Retinal pigment epithelial cell (primary cell): ENCODE results near the gene LIN7A.

Experiments used
- DNase-seq: peaks from one replicate; pipeline ENCODE4 v3.0.0-alpha.2; 2010; ENCODE audit warnings: low read depth
- H3K4me3 ChIP-seq: 2 replicates; pipeline ENCODE4 v1.5.1; 2011; ENCODE audit warnings: mild to moderate bottlenecking, low read length, control low read depth, moderate library complexity
- TF ChIP-seq, protein P1 (sequence below): conservative IDR thresholded peaks from 2 replicates; pipeline ENCODE4 v1.5.1; 2011; ENCODE audit warnings: low read depth, low read length, control low read depth, inconsistent platforms

Gene LIN7A, protein sequence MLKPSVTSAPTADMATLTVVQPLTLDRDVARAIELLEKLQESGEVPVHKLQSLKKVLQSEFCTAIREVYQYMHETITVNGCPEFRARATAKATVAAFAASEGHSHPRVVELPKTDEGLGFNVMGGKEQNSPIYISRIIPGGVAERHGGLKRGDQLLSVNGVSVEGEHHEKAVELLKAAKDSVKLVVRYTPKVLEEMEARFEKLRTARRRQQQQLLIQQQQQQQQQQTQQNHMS

DNA sequence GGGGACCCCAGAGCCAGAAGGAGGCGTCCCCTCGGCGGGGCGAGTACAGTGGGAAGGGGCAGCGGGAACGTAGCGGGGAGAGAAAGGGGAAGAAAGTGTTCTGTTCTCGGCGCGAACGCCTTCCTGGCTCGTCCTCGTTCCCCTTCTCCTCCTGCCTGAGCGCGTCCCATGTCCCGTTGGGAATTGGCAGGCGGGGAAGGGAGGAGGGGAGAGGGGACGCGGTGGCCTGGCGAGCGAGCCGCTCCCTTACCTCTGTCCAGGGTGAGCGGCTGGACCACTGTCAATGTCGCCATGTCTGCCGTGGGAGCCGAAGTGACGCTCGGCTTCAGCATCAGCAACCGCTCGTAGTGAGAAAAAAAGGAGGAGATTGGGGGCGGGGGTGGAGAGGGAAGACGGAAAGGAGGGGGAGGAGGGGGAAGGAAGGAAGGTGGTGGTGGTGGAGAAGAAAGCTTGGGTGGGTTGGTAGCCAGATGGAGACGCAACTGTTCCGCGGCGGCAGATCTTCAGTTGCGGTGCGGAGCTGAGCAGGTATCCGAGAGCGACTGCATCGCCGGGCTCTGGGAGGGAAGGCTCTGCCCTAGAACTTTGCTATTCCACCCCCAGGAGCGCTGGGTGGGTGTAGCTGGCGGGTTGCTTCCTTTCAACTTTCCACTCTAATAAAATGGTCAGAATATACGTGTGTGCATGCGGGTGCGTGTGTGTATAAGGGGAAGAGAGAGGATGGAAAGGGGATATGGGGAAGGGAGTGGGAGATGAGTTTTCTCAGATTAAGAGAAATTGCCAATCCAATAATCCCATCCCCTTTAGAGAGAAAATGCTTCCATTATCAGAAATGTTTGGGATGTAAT is at the start of gene LIN7A:
Gene LIN7A, minus strand, starts transcription at position 544 of the 848 bp plus-strand sequence. Its CDS starts 212 bp downstream, at position 332.
- TF ChIP-seq, protein P1, sequence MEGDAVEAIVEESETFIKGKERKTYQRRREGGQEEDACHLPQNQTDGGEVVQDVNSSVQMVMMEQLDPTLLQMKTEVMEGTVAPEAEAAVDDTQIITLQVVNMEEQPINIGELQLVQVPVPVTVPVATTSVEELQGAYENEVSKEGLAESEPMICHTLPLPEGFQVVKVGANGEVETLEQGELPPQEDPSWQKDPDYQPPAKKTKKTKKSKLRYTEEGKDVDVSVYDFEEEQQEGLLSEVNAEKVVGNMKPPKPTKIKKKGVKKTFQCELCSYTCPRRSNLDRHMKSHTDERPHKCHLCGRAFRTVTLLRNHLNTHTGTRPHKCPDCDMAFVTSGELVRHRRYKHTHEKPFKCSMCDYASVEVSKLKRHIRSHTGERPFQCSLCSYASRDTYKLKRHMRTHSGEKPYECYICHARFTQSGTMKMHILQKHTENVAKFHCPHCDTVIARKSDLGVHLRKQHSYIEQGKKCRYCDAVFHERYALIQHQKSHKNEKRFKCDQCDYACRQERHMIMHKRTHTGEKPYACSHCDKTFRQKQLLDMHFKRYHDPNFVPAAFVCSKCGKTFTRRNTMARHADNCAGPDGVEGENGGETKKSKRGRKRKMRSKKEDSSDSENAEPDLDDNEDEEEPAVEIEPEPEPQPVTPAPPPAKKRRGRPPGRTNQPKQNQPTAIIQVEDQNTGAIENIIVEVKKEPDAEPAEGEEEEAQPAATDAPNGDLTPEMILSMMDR: no peak
- peak within 1 kb of the TSS; percentile 79 for H3K4me3 ChIP-seq
- DNase-seq: no peak

DNA sequence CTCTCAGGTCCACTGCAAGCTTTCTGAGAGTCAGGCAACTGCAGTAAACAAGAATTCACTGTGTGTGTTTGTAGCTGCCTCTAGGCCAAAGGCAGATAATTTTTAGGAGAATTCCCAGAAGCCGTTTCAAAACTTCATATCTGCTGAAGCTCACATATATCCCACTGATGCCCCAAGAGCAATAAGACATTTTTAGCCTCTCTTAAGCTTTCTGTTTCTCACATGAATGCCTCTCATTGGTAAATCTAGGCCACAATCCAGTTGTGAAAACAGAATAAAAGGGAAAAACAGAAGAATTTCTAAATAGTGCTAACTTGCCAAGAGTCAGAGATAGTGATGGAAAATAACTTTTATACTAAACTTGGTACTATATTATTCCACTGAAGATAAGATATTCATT is 48.5 kb upstream of the LIN7A start:
- no peak for DNase-seq
- H3K4me3 ChIP-seq: no peak overlapping the region
- TF ChIP-seq, protein P1: no peak

DNA sequence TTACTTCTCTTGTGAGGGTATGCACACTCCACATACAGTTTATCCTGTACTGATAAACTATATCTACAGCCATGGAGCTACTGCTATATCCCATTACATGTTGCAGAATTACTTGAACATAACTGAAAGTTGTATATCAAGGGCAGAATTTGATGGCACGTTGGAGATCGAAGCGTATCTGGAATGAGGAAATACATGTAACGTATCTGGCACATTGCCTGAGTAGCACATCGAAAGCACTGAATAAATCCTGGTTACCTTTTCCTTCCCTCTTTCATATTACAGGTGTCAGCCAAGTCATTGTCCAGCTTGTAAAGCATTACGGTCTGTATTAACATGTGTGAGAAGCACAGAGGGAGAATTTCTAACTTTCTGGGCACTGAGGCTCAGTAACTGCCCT is 42.1 kb upstream of the LIN7A start:
- H3K4me3 ChIP-seq: no peak overlapping the region
- DNase-seq: no peak
- TF ChIP-seq, protein P1: no peak

DNA sequence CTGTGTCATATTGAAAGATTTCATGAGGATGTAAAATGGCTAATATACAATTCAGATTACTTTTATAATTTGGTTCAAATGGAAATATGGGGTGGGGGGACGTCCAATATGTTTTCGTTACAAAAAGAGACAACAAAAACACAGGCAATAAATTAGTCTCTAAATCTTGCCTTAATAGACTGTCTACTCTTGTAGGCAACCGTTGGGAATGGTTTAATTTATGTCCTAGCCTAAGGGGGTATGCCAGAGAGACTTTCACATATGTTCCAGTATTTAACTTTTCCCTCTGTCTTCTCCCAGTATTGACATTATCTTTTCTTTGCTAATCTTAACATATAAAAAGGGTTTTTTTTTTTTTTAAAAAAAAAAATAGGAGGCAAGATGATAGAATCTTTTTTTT is 41.5 kb upstream of the LIN7A start:
- TF ChIP-seq, protein P1: no peak

DNA sequence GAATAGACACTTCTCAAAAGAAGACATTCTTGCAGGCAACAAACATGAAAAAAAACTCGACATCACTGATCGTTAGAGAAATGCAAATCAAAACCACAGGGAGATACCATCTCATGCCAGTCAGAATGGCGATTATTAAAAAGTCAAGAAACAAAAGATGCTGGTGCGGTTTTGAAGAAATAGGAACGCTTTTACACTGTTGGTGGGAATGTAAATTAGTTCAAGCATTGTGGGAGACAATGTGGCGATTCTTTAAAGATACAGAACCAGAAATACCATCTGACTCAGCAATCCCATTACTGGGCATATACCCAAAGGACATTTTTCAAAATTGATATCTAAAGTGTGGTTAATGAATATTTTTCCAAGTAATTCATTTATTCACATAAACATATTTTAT is 39.6 kb upstream of the LIN7A start:
- DNase-seq: no peak
- H3K4me3 ChIP-seq: no peak overlapping the region
- TF ChIP-seq, protein P1: no peak

More for the DNA sequence above, 41.5 kb upstream of the LIN7A start:
- H3K4me3 ChIP-seq: no peak overlapping the region
- no peak for DNase-seq

DNA sequence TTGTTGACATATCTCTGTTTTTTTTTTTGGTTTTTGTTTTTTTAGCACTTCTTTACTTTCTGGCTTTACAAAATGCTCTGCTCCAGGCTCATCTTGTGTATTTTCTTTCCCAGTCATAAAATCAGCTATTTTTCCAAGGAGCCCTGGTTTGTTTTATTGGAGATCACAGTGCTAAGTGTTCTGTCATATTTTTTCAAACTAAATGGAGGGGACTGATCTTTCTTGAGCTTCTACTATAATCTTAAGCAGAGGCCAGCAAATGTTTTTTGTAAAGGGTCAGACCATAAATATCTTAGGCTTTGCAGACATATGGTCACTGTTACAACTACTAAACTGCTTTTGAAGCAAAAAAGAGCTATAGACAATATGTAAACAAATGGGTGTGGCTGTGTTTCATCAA is 30.6 kb upstream of the LIN7A start:
- TF ChIP-seq, protein P1: no peak
- DNase-seq: no peak

More for the DNA sequence above, 30.6 kb upstream of the LIN7A start:
- no peak overlapping the region for H3K4me3 ChIP-seq
